Measurements from ENCODE around the gene KIR3DL1.
A peak's percentile ranks its signal among the peaks of the same experiment; 100 is the strongest.
"Not testable (repeated sequence)": the region's sequence is repeated elsewhere in the genome, so short reads cannot be mapped to it uniquely, and the experiment has no call there.

The KIR3DL1 gene

GRCh38 chr19:54816251-54816650 lies at the start of gene KIR3DL1:
Gene KIR3DL1 (plus strand): TSS chr19:54816468.
- DNase-seq: not testable (repeated sequence)

- not testable (repeated sequence) for DNase-seq
These were observed 46.6 kb upstream of the KIR3DL1 start, which contains the start of gene KIR2DL1 for GRCh38 chr19:54769646-54770045. Gene KIR2DL1 (plus strand): TSS chr19:54769793. CDS start chr19:54769851, 58 bp downstream.

GRCh38 chr19:54770511-54770910 lies 45.8 kb upstream of the KIR3DL1 start:
- DNase-seq: not testable (repeated sequence)

- DNase-seq: not testable (repeated sequence)
These were observed 45.0 kb upstream of the KIR3DL1 start for GRCh38 chr19:54771018-54771960.

GRCh38 chr19:54772666-54773065 lies 43.6 kb upstream of the KIR3DL1 start:
- DNase-seq: not testable (repeated sequence)

- not testable (repeated sequence) for DNase-seq
These were observed 41.0 kb upstream of the KIR3DL1 start for GRCh38 chr19:54775095-54775815.

GRCh38 chr19:54775830-54776229 lies 40.4 kb upstream of the KIR3DL1 start:
- not testable (repeated sequence) for DNase-seq

- DNase-seq: not testable (repeated sequence)
These were observed 38.4 kb upstream of the KIR3DL1 start for GRCh38 chr19:54777851-54778250.

GRCh38 chr19:54778896-54779295 lies 37.4 kb upstream of the KIR3DL1 start:
- DNase-seq: not testable (repeated sequence)

GRCh38 chr19:54782916-54783315 lies 33.4 kb upstream of the KIR3DL1 start:
- DNase-seq: not testable (repeated sequence)

GRCh38 chr19:54786091-54786723 lies 30.1 kb upstream of the KIR3DL1 start:
- DNase-seq: not testable (repeated sequence)

GRCh38 chr19:54788154-54788553 lies 28.1 kb upstream of the KIR3DL1 start:
- not testable (repeated sequence) for DNase-seq

- DNase-seq: no peak
These were observed 25.6 kb upstream of the KIR3DL1 start for GRCh38 chr19:54790711-54791110.

GRCh38 chr19:54791476-54791875 lies 24.8 kb upstream of the KIR3DL1 start:
- no peak for DNase-seq

- no peak for DNase-seq
These were observed 23.5 kb upstream of the KIR3DL1 start for GRCh38 chr19:54792814-54793213.

- no peak for DNase-seq
These were observed 20.5 kb upstream of the KIR3DL1 start for GRCh38 chr19:54795758-54796157.

GRCh38 chr19:54803410-54803809 lies 12.9 kb upstream of the KIR3DL1 start, which contains the start of gene KIR2DL4:
Gene KIR2DL4 (plus strand): TSS chr19:54803610. CDS start chr19:54803652, 42 bp downstream.
- peak; percentile 87 for DNase-seq

- peak; percentile 17 for DNase-seq
These were observed 12.2 kb upstream of the KIR3DL1 start for GRCh38 chr19:54804101-54804500.

- no peak for DNase-seq
These were observed 11.7 kb upstream of the KIR3DL1 start for GRCh38 chr19:54804571-54804970.

GRCh38 chr19:54805665-54806515 lies 10.4 kb upstream of the KIR3DL1 start:
- DNase-seq: no peak

GRCh38 chr19:54806516-54806838 lies 9.8 kb upstream of the KIR3DL1 start:
- no peak for DNase-seq

- not testable (repeated sequence) for DNase-seq
These were observed 1.7 kb upstream of the KIR3DL1 start for GRCh38 chr19:54814571-54814970.
